Esophagus muscularis mucosa (tissue), 4 donors: ENCODE measurements around the gene TDRD12.

Experiments used
- EP300 ChIP-seq: sonication (generic); formaldehyde crosslinking; IDR thresholded peaks from one replicate; pipeline ENCODE4 v1.6.1; 2017; ENCODE audit warnings: antibody characterized with exemption
- POLR2A ChIP-seq: fragments of 450-650 bp; IDR thresholded peaks from one replicate; pipeline ENCODE4 v1.6.1; 2017; ENCODE audit warnings: antibody characterized with exemption, moderate library complexity, mild to moderate bottlenecking, low read depth
- POLR2AphosphoS5 ChIP-seq, 2 donors: sonication (generic); formaldehyde crosslinking; IDR thresholded peaks; one replicate each; pipeline ENCODE4 v1.6.1; 2017; ENCODE audit warnings: antibody characterized with exemption in 2 of 2
- TF ChIP-seq, protein P1 (sequence below), 3 experiments: fragments of 200-600 bp in 2 of 3; fragments of 450-650 bp in 1 of 3; sonication (generic) in 2 of 3; IDR thresholded peaks; one replicate each; pipeline ENCODE4 v1.5.1; 2017 to 2019; ENCODE audit warnings: antibody characterized with exemption in 3 of 3, mild to moderate bottlenecking in 2 of 3, moderate library complexity in 1 of 3

DNA sequence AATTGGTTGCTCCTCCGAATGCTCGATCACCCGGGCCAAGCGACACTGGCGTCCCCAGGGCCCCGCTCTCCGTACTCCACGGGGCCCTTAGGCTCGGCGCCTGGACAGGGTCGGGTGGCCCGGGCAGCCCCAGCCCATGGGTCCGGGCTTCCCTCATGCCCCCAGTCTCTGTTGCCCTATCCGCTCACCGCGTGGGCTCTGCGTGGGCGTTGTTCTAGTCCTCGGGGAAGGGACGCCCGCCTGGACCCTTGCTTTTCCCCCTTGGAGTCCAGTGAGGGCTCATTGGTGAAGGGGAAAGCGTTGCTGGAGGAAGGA is 1.3 kb downstream of the TDRD12 start:
- TF ChIP-seq, protein P1, sequence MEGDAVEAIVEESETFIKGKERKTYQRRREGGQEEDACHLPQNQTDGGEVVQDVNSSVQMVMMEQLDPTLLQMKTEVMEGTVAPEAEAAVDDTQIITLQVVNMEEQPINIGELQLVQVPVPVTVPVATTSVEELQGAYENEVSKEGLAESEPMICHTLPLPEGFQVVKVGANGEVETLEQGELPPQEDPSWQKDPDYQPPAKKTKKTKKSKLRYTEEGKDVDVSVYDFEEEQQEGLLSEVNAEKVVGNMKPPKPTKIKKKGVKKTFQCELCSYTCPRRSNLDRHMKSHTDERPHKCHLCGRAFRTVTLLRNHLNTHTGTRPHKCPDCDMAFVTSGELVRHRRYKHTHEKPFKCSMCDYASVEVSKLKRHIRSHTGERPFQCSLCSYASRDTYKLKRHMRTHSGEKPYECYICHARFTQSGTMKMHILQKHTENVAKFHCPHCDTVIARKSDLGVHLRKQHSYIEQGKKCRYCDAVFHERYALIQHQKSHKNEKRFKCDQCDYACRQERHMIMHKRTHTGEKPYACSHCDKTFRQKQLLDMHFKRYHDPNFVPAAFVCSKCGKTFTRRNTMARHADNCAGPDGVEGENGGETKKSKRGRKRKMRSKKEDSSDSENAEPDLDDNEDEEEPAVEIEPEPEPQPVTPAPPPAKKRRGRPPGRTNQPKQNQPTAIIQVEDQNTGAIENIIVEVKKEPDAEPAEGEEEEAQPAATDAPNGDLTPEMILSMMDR (IDR thresholded peaks at IDR 0.05): no peak
- TF ChIP-seq POLR2A (no peak), POLR2AphosphoS5 (IDR thresholded peaks at IDR 0.05) (no peak), EP300 (no peak)
